WTC11 (cell line): ENCODE data around the gene PEX10. TPM values are rescaled to one million over a fixed set of nuclear protein-coding genes. Genes with fewer than 3 reads are reported as not detected.

Experiments
- ATAC-seq: fragments of 200-7000 bp; cut with Tn5 transposase; 2 replicates; pipeline ENCODE4 v1.10.0; 2021; ENCODE audit warnings: mild to moderate bottlenecking, moderate library complexity
- CTCF ChIA-PET: fragments of 300-600 bp; sonication (Branson Sonifier 250); formaldehyde crosslinking; loops from one replicate; lab custom pipeline; 2021; ENCODE audit warnings: antibody characterized with exemption; lab: Charles Lee
- POLR2A ChIA-PET: fragments of 350-600 bp; sonication (Branson Sonifier 250); formaldehyde crosslinking; loops from one replicate; lab custom pipeline; 2021; ENCODE audit warnings: antibody characterized with exemption; lab: Charles Lee
- DNase-seq: peaks from one replicate; pipeline ENCODE4 v3.0.0; 2021; ENCODE audit warnings: low spot score
- H3K27ac Mint-ChIP-seq: 2 replicates; pipeline ENCODE4 v1.8.0; 2021; ENCODE audit warnings: mixed read lengths
- H3K27me3 Mint-ChIP-seq: 2 replicates; pipeline ENCODE4 v1.8.0; 2021; ENCODE audit warnings: low read depth, mild to moderate bottlenecking, moderate library complexity, mixed read lengths
- H3K36me3 Mint-ChIP-seq: 2 replicates; pipeline ENCODE4 v1.8.0; 2021; ENCODE audit warnings: mixed read lengths
- H3K4me1 Mint-ChIP-seq: 2 replicates; pipeline ENCODE4 v1.8.0; 2022; ENCODE audit warnings: mixed read lengths
- H3K4me3 Mint-ChIP-seq: 2 replicates; pipeline ENCODE4 v1.8.0; 2021; ENCODE audit warnings: mild to moderate bottlenecking, moderate library complexity, mixed read lengths
- H3K9me3 Mint-ChIP-seq: 2 replicates; pipeline ENCODE4 v1.8.0; 2021; ENCODE audit warnings: mixed read lengths
- FOXP1 ChIP-seq: sonication (generic); formaldehyde crosslinking; IDR thresholded peaks from 2 replicates; pipeline ENCODE4 v1.8.0; 2022; ENCODE audit warnings: missing genetic modification reagents, mild to moderate bottlenecking, moderate library complexity, borderline replicate concordance
- NFATC4 ChIP-seq: fragments of 250-450 bp; sonication (Bioruptor Pico); IDR thresholded peaks from 2 replicates; pipeline ENCODE4 v1.9.0; 2021; ENCODE audit warnings: mild to moderate bottlenecking
- NR1H2 ChIP-seq: sonication (generic); formaldehyde crosslinking; IDR thresholded peaks from 2 replicates; pipeline ENCODE4 v1.9.0; 2021; ENCODE audit warnings: mild to moderate bottlenecking, moderate library complexity, missing genetic modification reagents
- NR2C2 ChIP-seq: sonication (generic); formaldehyde crosslinking; IDR thresholded peaks from 2 replicates; pipeline ENCODE4 v1.8.0; 2022; ENCODE audit warnings: mild to moderate bottlenecking, missing genetic modification reagents
- PRRX2 ChIP-seq: fragments of 250-450 bp; sonication (Bioruptor Pico); IDR thresholded peaks from 2 replicates; pipeline ENCODE4 v1.8.0; 2021; ENCODE audit warnings: mild to moderate bottlenecking
- RELA ChIP-seq: sonication (generic); formaldehyde crosslinking; IDR thresholded peaks from 2 replicates; pipeline ENCODE4 v1.8.1; 2022; ENCODE audit warnings: missing genetic modification reagents, mild to moderate bottlenecking, borderline replicate concordance
- SMAD4 ChIP-seq: sonication (generic); formaldehyde crosslinking; IDR thresholded peaks from 2 replicates; pipeline ENCODE4 v1.8.0; 2022; ENCODE audit warnings: mild to moderate bottlenecking, missing genetic modification reagents
- ZNF232 ChIP-seq: sonication (generic); formaldehyde crosslinking; IDR thresholded peaks from 2 replicates; pipeline ENCODE4 v1.8.0; 2022; ENCODE audit warnings: mild to moderate bottlenecking, missing genetic modification reagents
- ZNF263 ChIP-seq: sonication (generic); formaldehyde crosslinking; IDR thresholded peaks from 2 replicates; pipeline ENCODE4 v1.8.1; 2022; ENCODE audit warnings: low read depth, mild to moderate bottlenecking, moderate library complexity, missing genetic modification reagents
- total RNA-seq: library from RNA; stranded (reverse); gene quantifications from 3 replicates; pipeline ENCODE4 v1.2.3, GENCODE V29; 2021
- TF ChIP-seq, protein P1 (sequence below): sonication (generic); formaldehyde crosslinking; IDR thresholded peaks from 2 replicates; pipeline ENCODE4 v1.8.1; 2022; ENCODE audit warnings: missing genetic modification reagents, borderline replicate concordance
- TF ChIP-seq, protein P2 (sequence below): sonication (generic); formaldehyde crosslinking; IDR thresholded peaks from 2 replicates; pipeline ENCODE4 v1.8.1; 2023; ENCODE audit warnings: mild to moderate bottlenecking, missing genetic modification reagents, borderline replicate concordance
- TF ChIP-seq, protein P3 (sequence below): sonication (generic); formaldehyde crosslinking; IDR thresholded peaks from 2 replicates; pipeline ENCODE4 v1.8.0; 2023; ENCODE audit warnings: mild to moderate bottlenecking, missing genetic modification reagents
- TF ChIP-seq, protein P4 (sequence below): sonication (generic); formaldehyde crosslinking; conservative IDR thresholded peaks from 2 replicates; pipeline ENCODE4 v1.8.1; 2023; ENCODE audit warnings: mild to moderate bottlenecking, low read depth, missing genetic modification reagents, moderate library complexity
- TF ChIP-seq, protein P5 (sequence below): sonication (generic); formaldehyde crosslinking; IDR thresholded peaks from 2 replicates; pipeline ENCODE4 v1.8.0; 2023; ENCODE audit warnings: missing genetic modification reagents, mild to moderate bottlenecking, borderline replicate concordance
- TF ChIP-seq, protein P6 (sequence below): sonication (generic); formaldehyde crosslinking; IDR thresholded peaks from 2 replicates; pipeline ENCODE4 v1.8.0; 2022; ENCODE audit warnings: mild to moderate bottlenecking, missing genetic modification reagents
- TF ChIP-seq, protein P7 (sequence below): sonication (generic); formaldehyde crosslinking; IDR thresholded peaks from 2 replicates; pipeline ENCODE4 v1.8.1; 2023; ENCODE audit warnings: mild to moderate bottlenecking, missing genetic modification reagents, moderate library complexity
- TF ChIP-seq, protein P8 (sequence below): fragments of 250-450 bp; sonication (Bioruptor Pico); IDR thresholded peaks from 2 replicates; pipeline ENCODE4 v1.9.0; 2021; ENCODE audit warnings: moderate library complexity, mild to moderate bottlenecking, inconsistent platforms, borderline replicate concordance

The PEX10 gene
- total RNA-seq, 1 experiment from 2014 or later: 29.3 TPM

DNA sequence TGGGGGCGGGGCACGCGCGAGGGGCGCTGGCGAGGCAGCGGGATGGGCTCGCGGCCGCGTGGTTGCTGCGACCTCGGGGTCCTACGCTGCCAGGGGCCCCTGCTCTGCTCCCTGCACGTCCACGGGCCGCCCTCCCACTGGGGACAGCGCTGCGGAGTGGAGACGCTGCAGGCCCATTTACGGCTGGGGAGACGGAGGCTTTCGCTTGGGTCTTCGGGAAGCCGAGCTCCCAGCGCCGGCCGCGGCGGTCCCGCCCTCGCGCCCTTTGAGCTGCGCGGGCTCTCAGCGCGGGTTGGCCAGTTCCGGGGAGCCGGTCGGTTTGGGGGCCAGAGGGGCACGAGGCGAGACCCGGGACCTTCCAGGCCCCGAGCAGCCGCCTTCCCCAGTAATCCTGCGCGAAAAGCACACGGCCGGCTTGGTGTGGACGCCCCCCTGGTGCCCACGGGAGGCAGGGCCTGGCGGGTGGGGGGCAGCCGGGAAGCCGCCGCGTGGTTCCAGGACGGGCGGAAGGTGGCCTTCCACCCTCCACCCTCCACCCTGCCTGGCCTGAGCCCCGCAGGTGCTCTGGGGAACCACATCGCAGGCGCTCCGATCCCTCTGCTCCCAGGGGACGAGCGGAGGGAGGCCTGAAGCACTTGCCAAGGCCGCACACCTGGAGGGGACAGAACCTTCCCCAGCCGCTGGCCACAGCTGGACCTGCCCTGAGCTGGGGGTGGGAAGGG is 570 bp upstream of the PEX10 start:
- ATAC-seq: peak; percentile 4
- DNase-seq: peak; percentile 34
- H3K27me3 Mint-ChIP-seq: no peaks in the 10 kb centered on the region; the same call in 1 of the 2 replicates
- CTCF ChIA-PET: interaction anchor here (0.6 to 1.8 kb wide), 7 partner anchors 19 to 218 kb away, joined by 4 to 9 read pairs (median 4); partner anchors contain the start of gene PANK4
- H3K36me3 Mint-ChIP-seq: peaks cover 8% of the 10 kb centered on the region; the same call in 1 of the 2 replicates
- no peaks in the 10 kb centered on the region for H3K9me3 Mint-ChIP-seq
- no peak overlapping the region for H3K27ac Mint-ChIP-seq
- peaks cover 16% of the 10 kb centered on the region for H3K4me1 Mint-ChIP-seq
- H3K4me3 Mint-ChIP-seq: peak overlapping the region; percentile 75
- POLR2A ChIA-PET: interaction anchor here (0.5 to 1.1 kb wide), 2 partner anchors 21 to 165 kb away, joined by 4 read pairs; partner anchors contain the start of genes MORN1 and RER1
- TF ChIP-seq FOXP1 (CRISPR knock-in tag) (peak; percentile 72; the same call in 1 of the 2 replicates), PRRX2 (CRISPR knock-in tag) (no peak), NFATC4 (no peak), RELA (CRISPR knock-in tag) (no peak), SMAD4 (peak; percentile 48; the same call in 1 of the 2 replicates), ZNF263 (CRISPR knock-in tag) (no peak), NR2C2 (0 out of 2 replicates have a peak, but pooled peaks have one; percentile 14), NR1H2 (CRISPR knock-in tag) (no peak), ZNF232 (CRISPR knock-in tag) (no peak)
- TF ChIP-seq, protein P1, sequence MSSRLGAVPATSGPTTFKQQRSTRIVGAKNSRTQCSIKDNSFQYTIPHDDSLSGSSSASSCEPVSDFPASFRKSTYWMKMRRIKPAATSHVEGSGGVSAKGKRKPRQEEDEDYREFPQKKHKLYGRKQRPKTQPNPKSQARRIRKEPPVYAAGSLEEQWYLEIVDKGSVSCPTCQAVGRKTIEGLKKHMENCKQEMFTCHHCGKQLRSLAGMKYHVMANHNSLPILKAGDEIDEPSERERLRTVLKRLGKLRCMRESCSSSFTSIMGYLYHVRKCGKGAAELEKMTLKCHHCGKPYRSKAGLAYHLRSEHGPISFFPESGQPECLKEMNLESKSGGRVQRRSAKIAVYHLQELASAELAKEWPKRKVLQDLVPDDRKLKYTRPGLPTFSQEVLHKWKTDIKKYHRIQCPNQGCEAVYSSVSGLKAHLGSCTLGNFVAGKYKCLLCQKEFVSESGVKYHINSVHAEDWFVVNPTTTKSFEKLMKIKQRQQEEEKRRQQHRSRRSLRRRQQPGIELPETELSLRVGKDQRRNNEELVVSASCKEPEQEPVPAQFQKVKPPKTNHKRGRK (CRISPR knock-in tag): no peak
- TF ChIP-seq, protein P2, sequence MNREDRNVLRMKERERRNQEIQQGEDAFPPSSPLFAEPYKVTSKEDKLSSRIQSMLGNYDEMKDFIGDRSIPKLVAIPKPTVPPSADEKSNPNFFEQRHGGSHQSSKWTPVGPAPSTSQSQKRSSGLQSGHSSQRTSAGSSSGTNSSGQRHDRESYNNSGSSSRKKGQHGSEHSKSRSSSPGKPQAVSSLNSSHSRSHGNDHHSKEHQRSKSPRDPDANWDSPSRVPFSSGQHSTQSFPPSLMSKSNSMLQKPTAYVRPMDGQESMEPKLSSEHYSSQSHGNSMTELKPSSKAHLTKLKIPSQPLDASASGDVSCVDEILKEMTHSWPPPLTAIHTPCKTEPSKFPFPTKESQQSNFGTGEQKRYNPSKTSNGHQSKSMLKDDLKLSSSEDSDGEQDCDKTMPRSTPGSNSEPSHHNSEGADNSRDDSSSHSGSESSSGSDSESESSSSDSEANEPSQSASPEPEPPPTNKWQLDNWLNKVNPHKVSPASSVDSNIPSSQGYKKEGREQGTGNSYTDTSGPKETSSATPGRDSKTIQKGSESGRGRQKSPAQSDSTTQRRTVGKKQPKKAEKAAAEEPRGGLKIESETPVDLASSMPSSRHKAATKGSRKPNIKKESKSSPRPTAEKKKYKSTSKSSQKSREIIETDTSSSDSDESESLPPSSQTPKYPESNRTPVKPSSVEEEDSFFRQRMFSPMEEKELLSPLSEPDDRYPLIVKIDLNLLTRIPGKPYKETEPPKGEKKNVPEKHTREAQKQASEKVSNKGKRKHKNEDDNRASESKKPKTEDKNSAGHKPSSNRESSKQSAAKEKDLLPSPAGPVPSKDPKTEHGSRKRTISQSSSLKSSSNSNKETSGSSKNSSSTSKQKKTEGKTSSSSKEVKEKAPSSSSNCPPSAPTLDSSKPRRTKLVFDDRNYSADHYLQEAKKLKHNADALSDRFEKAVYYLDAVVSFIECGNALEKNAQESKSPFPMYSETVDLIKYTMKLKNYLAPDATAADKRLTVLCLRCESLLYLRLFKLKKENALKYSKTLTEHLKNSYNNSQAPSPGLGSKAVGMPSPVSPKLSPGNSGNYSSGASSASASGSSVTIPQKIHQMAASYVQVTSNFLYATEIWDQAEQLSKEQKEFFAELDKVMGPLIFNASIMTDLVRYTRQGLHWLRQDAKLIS: no peak
- TF ChIP-seq, protein P3, sequence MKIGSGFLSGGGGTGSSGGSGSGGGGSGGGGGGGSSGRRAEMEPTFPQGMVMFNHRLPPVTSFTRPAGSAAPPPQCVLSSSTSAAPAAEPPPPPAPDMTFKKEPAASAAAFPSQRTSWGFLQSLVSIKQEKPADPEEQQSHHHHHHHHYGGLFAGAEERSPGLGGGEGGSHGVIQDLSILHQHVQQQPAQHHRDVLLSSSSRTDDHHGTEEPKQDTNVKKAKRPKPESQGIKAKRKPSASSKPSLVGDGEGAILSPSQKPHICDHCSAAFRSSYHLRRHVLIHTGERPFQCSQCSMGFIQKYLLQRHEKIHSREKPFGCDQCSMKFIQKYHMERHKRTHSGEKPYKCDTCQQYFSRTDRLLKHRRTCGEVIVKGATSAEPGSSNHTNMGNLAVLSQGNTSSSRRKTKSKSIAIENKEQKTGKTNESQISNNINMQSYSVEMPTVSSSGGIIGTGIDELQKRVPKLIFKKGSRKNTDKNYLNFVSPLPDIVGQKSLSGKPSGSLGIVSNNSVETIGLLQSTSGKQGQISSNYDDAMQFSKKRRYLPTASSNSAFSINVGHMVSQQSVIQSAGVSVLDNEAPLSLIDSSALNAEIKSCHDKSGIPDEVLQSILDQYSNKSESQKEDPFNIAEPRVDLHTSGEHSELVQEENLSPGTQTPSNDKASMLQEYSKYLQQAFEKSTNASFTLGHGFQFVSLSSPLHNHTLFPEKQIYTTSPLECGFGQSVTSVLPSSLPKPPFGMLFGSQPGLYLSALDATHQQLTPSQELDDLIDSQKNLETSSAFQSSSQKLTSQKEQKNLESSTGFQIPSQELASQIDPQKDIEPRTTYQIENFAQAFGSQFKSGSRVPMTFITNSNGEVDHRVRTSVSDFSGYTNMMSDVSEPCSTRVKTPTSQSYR (CRISPR knock-in tag): peak; percentile 73; the same call in 1 of the 2 replicates
- TF ChIP-seq, protein P4, sequence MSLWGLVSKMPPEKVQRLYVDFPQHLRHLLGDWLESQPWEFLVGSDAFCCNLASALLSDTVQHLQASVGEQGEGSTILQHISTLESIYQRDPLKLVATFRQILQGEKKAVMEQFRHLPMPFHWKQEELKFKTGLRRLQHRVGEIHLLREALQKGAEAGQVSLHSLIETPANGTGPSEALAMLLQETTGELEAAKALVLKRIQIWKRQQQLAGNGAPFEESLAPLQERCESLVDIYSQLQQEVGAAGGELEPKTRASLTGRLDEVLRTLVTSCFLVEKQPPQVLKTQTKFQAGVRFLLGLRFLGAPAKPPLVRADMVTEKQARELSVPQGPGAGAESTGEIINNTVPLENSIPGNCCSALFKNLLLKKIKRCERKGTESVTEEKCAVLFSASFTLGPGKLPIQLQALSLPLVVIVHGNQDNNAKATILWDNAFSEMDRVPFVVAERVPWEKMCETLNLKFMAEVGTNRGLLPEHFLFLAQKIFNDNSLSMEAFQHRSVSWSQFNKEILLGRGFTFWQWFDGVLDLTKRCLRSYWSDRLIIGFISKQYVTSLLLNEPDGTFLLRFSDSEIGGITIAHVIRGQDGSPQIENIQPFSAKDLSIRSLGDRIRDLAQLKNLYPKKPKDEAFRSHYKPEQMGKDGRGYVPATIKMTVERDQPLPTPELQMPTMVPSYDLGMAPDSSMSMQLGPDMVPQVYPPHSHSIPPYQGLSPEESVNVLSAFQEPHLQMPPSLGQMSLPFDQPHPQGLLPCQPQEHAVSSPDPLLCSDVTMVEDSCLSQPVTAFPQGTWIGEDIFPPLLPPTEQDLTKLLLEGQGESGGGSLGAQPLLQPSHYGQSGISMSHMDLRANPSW (CRISPR knock-in tag): no peak
- TF ChIP-seq, protein P5, sequence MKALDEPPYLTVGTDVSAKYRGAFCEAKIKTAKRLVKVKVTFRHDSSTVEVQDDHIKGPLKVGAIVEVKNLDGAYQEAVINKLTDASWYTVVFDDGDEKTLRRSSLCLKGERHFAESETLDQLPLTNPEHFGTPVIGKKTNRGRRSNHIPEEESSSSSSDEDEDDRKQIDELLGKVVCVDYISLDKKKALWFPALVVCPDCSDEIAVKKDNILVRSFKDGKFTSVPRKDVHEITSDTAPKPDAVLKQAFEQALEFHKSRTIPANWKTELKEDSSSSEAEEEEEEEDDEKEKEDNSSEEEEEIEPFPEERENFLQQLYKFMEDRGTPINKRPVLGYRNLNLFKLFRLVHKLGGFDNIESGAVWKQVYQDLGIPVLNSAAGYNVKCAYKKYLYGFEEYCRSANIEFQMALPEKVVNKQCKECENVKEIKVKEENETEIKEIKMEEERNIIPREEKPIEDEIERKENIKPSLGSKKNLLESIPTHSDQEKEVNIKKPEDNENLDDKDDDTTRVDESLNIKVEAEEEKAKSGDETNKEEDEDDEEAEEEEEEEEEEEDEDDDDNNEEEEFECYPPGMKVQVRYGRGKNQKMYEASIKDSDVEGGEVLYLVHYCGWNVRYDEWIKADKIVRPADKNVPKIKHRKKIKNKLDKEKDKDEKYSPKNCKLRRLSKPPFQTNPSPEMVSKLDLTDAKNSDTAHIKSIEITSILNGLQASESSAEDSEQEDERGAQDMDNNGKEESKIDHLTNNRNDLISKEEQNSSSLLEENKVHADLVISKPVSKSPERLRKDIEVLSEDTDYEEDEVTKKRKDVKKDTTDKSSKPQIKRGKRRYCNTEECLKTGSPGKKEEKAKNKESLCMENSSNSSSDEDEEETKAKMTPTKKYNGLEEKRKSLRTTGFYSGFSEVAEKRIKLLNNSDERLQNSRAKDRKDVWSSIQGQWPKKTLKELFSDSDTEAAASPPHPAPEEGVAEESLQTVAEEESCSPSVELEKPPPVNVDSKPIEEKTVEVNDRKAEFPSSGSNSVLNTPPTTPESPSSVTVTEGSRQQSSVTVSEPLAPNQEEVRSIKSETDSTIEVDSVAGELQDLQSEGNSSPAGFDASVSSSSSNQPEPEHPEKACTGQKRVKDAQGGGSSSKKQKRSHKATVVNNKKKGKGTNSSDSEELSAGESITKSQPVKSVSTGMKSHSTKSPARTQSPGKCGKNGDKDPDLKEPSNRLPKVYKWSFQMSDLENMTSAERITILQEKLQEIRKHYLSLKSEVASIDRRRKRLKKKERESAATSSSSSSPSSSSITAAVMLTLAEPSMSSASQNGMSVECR (CRISPR knock-in tag): peak; percentile 84; the same call in 1 of the 2 replicates
- TF ChIP-seq, protein P6, sequence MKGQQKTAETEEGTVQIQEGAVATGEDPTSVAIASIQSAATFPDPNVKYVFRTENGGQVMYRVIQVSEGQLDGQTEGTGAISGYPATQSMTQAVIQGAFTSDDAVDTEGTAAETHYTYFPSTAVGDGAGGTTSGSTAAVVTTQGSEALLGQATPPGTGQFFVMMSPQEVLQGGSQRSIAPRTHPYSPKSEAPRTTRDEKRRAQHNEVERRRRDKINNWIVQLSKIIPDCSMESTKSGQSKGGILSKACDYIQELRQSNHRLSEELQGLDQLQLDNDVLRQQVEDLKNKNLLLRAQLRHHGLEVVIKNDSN (CRISPR knock-in tag): 0 out of 2 replicates have a peak, but pooled peaks have one; percentile 28
- TF ChIP-seq, protein P7, sequence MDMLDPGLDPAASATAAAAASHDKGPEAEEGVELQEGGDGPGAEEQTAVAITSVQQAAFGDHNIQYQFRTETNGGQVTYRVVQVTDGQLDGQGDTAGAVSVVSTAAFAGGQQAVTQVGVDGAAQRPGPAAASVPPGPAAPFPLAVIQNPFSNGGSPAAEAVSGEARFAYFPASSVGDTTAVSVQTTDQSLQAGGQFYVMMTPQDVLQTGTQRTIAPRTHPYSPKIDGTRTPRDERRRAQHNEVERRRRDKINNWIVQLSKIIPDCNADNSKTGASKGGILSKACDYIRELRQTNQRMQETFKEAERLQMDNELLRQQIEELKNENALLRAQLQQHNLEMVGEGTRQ (CRISPR knock-in tag): no peak
- TF ChIP-seq, protein P8, sequence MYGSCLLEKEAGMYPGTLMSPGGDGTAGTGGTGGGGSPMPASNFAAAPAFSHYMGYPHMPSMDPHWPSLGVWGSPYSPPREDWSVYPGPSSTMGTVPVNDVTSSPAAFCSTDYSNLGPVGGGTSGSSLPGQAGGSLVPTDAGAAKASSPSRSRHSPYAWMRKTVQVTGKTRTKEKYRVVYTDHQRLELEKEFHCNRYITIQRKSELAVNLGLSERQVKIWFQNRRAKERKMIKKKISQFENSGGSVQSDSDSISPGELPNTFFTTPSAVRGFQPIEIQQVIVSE (CRISPR knock-in tag): no peak
